B cell (primary cell): ENCODE data around the gene PFKFB3. TPM values are rescaled to one million over a fixed set of nuclear protein-coding genes. Genes with fewer than 3 reads are reported as not detected.

ENCODE experiments used
- ATAC-seq: fragments of 200-7000 bp; cut with Tn5 transposase; one replicate; pipeline ENCODE4 v1.10.0; 2021; ENCODE audit warnings: low read depth, mild to moderate bottlenecking, moderate number of reproducible peaks, moderate library complexity
- CTCF ChIA-PET: fragments of 350-600 bp; sonication (Branson Sonifier 250); formaldehyde crosslinking; loops from one replicate; lab custom pipeline; 2021; ENCODE audit warnings: antibody characterized with exemption, inconsistent platforms; lab: Charles Lee
- POLR2A ChIA-PET: fragments of 350-600 bp; sonication (Branson Sonifier 250); formaldehyde crosslinking; loops from one replicate; lab custom pipeline; 2021; ENCODE audit warnings: antibody characterized with exemption; lab: Charles Lee
- DNase-seq: peaks from one replicate; pipeline ENCODE4 v3.0.0; 2013
- H2AFZ ChIP-seq: 2 replicates; pipeline ENCODE4 v1.6.1; 2012; ENCODE audit warnings: mild to moderate bottlenecking, low read depth, low read length; ENCODE audit not compliant: insufficient read depth, poor library complexity, severe bottlenecking
- H3K27ac ChIP-seq, 2 donors: 1 replicate in 1 of 2; 2 replicates in 1 of 2; pipeline ENCODE4 v1.5.1; 2012 to 2013; ENCODE audit warnings: low read length in 2 of 2, mild to moderate bottlenecking in 2 of 2, moderate library complexity in 1 of 2
- H3K27me3 ChIP-seq, 4 experiments: fragments of 200-600 bp in 1 of 4; sonication (generic) in 1 of 4; replicated peaks in 1 of 4; 1 replicate in 2 of 4; 2 replicates in 2 of 4; pipeline versions ENCODE4 v1.6.1 to v1.7.0; 2013 to 2016; ENCODE audit warnings: low read length in 3 of 4, mild to moderate bottlenecking in 2 of 4, mixed read lengths in 1 of 4, moderate library complexity in 1 of 4; ENCODE audit not compliant: insufficient read depth in 4 of 4, control insufficient read depth in 3 of 4; ENCODE audit errors: control extremely low read depth in 1 of 4
- H3K36me3 ChIP-seq, 2 experiments: replicated peaks in 1 of 2; 1 replicate in 1 of 2; 2 replicates in 1 of 2; pipeline versions ENCODE4 v1.6.1 to v1.7.1; 2013; ENCODE audit warnings: low read length in 1 of 2; ENCODE audit not compliant: insufficient read depth in 2 of 2, control insufficient read depth in 1 of 2; ENCODE audit errors: control extremely low read depth in 1 of 2, extremely low read depth in 1 of 2
- H3K4me1 ChIP-seq, 2 donors: fragments of 200-600 bp in 1 of 2; sonication (generic) in 1 of 2; 1 replicate in 1 of 2; 2 replicates in 1 of 2; pipeline versions ENCODE4 v1.5.1 to v1.6.1; 2013 to 2017; ENCODE audit warnings: low read length in 2 of 2; ENCODE audit not compliant: control insufficient read depth in 2 of 2, insufficient read depth in 2 of 2
- H3K4me2 ChIP-seq: replicated peaks from 2 replicates; pipeline ENCODE3; 2012; ENCODE audit warnings: mild to moderate bottlenecking, low read depth, low read length; ENCODE audit not compliant: poor library complexity, severe bottlenecking
- H3K4me3 ChIP-seq, 5 experiments: fragments of 200-600 bp in 1 of 5; sonication (generic) in 1 of 5; 1 replicate in 3 of 5; 2 replicates in 2 of 5; pipeline versions ENCODE4 v1.5.1 to v1.7.0; 2011 to 2016; ENCODE audit warnings: low read length in 4 of 5, mild to moderate bottlenecking in 4 of 5, low read depth in 2 of 5, control low read depth in 1 of 5, moderate library complexity in 1 of 5; ENCODE audit not compliant: insufficient read depth in 1 of 5; ENCODE audit errors: control extremely low read depth in 1 of 5, extremely low read depth in 1 of 5
- H3K79me2 ChIP-seq: fragments of 200-600 bp; sonication (generic); one replicate; pipeline ENCODE4 v1.6.0; 2016; ENCODE audit warnings: low read length; ENCODE audit not compliant: control insufficient read depth, insufficient read depth
- H3K9ac ChIP-seq: fragments of 200-600 bp; sonication (generic); 2 replicates; pipeline ENCODE4 v1.6.1; 2017; ENCODE audit warnings: mild to moderate bottlenecking, low read length, moderate library complexity
- H3K9me3 ChIP-seq, 3 donors: one replicate each; pipeline versions ENCODE4 v1.6.1 to v1.7.1; 2013; ENCODE audit warnings: low read length in 2 of 3; ENCODE audit not compliant: control insufficient read depth in 2 of 3, insufficient read depth in 1 of 3; ENCODE audit errors: control extremely low read depth in 1 of 3
- H4K20me1 ChIP-seq: 2 replicates; pipeline ENCODE4 v1.6.0; 2012; ENCODE audit warnings: mild to moderate bottlenecking, low read length; ENCODE audit not compliant: insufficient read depth, control insufficient read depth, poor library complexity, severe bottlenecking
- H3K27ac Mint-ChIP-seq: one replicate; pipeline ENCODE4 v1.8.0; 2021; ENCODE audit warnings: mixed read lengths
- H3K27me3 Mint-ChIP-seq: one replicate; pipeline ENCODE4 v1.8.0; 2021; ENCODE audit warnings: mixed read lengths
- H3K4me1 Mint-ChIP-seq: one replicate; pipeline ENCODE4 v1.8.0; 2021; ENCODE audit warnings: mixed read lengths
- H3K4me3 Mint-ChIP-seq: one replicate; pipeline ENCODE4 v1.8.0; 2021; ENCODE audit warnings: mixed read lengths
- H3K9me3 Mint-ChIP-seq: one replicate; pipeline ENCODE4 v1.8.0; 2022; ENCODE audit warnings: mixed read lengths; ENCODE audit not compliant: insufficient read depth
- EZH2 ChIP-seq: IDR thresholded peaks from 2 replicates; pipeline ENCODE4 v1.6.1; 2012; ENCODE audit warnings: borderline replicate concordance, low read depth, mild to moderate bottlenecking, moderate library complexity, low read length; ENCODE audit not compliant: insufficient read depth, poor library complexity, severe bottlenecking
- WGBS: methylation state at CpG from one replicate; pipeline ENCODE4 v1.1.5; 2013; ENCODE audit warnings: missing lambda C conversion rate; ENCODE audit not compliant: insufficient coverage; 5-methylcytosine and 5-hydroxymethylcytosine counted together
- intact Hi-C: fragments of 100-400 bp; cut with micrococcal nuclease; formaldehyde crosslinking; loops from one replicate; pipeline ENCODE4 v1.10.0; 2022
- polyA plus RNA-seq: library from polyadenylated mRNA; depleted of rRNA; stranded (reverse); fragments of >200 nt; gene quantifications from 2 replicates; pipeline ENCODE4 v1.2.3, GENCODE V29; 2012
- total RNA-seq, 2 donors: library from RNA; stranded (reverse); fragments of 120-200 nt in 1 of 2; gene quantifications; 1 replicate in 1 of 2; 2 replicates in 1 of 2; pipeline versions ENCODE4 v1.2.3 to v1.2.4, GENCODE V29; 2013 to 2022
- TF ChIP-seq, protein P1 (sequence below): fragments of 200-600 bp; IDR thresholded peaks from one replicate; pipeline ENCODE4 v1.8.0; 2022; ENCODE audit warnings: antibody characterized with exemption, mild to moderate bottlenecking

Gene PFKFB3
- total and polyA plus RNA-seq, 2 donors (not counting 1 experiment from before 2014, with no cell fraction given), result 13.2 to 239 TPM

DNA sequence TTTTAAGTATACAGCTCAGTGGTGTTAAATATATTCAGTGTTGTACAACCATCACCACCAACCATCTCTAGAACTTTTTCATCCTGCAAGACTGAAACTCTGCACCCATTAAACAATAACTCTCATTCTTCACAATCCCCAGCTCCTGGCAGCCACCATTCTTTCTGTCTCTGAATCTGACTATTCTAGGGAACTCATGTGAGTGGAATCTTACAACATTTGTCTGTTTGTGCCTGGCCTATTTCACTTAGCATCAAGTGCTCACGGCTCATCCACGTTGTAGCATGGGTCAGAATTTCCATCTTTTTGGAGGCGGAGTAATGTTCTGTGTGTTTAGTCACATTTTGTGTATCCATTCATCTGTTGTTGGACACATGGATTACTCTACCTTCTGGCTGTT is 40.8 kb upstream of the PFKFB3 start:
- Histone ChIP-seq H3K79me2 (peaks cover 57% of the 10 kb centered on the region), H3K4me3 (no peak overlapping the region), H3K4me1 (peaks cover 16 to 19% of the 10 kb centered on the region in 2 donors), H2AFZ (no peak overlapping the region), H3K9me3 (no peaks in the 10 kb centered on the region), H3K36me3 (peaks cover 0 to 5% of the 10 kb centered on the region in 2 experiments), H3K27ac (peak overlapping the region in 1 of 2 donors; percentile 41), H4K20me1 (peaks cover 18% of the 10 kb centered on the region), H3K27me3 (no peaks in the 10 kb centered on the region), H3K9ac (no peak overlapping the region), H3K4me2 (no peak overlapping the region)
- ATAC-seq (no peak), DNase-seq (no peak)
- peaks cover 29% of the 10 kb centered on the region for H3K4me1 Mint-ChIP-seq
- H3K4me3 Mint-ChIP-seq, result peak overlapping the region; percentile 7
- POLR2A ChIA-PET, result interaction anchor here (0.8 kb wide), 1 partner anchor 17 kb away, joined by 3 read pairs; no protein-coding TSS in a partner anchor
- CTCF ChIA-PET, result interaction anchor here (0.8 to 2.9 kb wide), 7 partner anchors 10 to 244 kb away, joined by 3 to 22 read pairs (median 6); partner anchors contain the start of gene PFKFB3
- H3K27me3 Mint-ChIP-seq, result no peaks in the 10 kb centered on the region
- intact Hi-C loops, result loop anchor here (10.0 kb wide), 1 partner anchor 477 kb away; the partner anchor contains the start of gene TASOR2
- WGBS, result 100% methylated on average over 3 of the region's 3 CpGs
- H3K9me3 Mint-ChIP-seq, result no peaks in the 10 kb centered on the region
- TF ChIP-seq EZH2, result no peak
- TF ChIP-seq, protein P1, sequence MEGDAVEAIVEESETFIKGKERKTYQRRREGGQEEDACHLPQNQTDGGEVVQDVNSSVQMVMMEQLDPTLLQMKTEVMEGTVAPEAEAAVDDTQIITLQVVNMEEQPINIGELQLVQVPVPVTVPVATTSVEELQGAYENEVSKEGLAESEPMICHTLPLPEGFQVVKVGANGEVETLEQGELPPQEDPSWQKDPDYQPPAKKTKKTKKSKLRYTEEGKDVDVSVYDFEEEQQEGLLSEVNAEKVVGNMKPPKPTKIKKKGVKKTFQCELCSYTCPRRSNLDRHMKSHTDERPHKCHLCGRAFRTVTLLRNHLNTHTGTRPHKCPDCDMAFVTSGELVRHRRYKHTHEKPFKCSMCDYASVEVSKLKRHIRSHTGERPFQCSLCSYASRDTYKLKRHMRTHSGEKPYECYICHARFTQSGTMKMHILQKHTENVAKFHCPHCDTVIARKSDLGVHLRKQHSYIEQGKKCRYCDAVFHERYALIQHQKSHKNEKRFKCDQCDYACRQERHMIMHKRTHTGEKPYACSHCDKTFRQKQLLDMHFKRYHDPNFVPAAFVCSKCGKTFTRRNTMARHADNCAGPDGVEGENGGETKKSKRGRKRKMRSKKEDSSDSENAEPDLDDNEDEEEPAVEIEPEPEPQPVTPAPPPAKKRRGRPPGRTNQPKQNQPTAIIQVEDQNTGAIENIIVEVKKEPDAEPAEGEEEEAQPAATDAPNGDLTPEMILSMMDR, result no peak
- no peak overlapping the region for H3K27ac Mint-ChIP-seq
